NCI-H510A treated with DMSO at 0.1 percent for 48 hours (cell line): Measurements from ENCODE around the gene TMEM44.
"Not testable (repeated sequence)": the region's sequence is repeated elsewhere in the genome, so short reads cannot be mapped to it uniquely, and the experiment has no call there.

Experiments used
- DNase-seq: peaks from one replicate; lab custom pipeline; 2025; lab: John Stamatoyannopoulos, UW

TMEM44 gene

DNA sequence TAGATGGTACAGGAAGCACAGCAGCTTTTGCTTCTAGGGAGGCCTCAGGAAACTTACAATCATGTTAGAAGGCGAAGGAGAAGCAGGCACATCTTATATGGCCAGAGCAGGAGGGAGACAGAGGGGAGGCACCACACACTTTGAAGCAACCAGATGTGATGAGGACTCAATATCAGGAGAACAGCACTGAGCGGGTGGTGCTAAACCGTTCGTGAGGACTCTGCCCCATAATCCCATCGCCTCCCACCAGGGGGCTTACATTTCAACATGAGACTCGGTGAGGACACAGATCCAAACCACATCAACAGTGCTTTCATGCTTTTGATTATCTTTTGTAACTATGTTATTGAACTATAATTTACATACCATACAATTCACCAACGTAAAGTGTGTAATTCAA is 7.6 kb upstream of the TMEM44 start:
- DNase-seq = no peak

DNA sequence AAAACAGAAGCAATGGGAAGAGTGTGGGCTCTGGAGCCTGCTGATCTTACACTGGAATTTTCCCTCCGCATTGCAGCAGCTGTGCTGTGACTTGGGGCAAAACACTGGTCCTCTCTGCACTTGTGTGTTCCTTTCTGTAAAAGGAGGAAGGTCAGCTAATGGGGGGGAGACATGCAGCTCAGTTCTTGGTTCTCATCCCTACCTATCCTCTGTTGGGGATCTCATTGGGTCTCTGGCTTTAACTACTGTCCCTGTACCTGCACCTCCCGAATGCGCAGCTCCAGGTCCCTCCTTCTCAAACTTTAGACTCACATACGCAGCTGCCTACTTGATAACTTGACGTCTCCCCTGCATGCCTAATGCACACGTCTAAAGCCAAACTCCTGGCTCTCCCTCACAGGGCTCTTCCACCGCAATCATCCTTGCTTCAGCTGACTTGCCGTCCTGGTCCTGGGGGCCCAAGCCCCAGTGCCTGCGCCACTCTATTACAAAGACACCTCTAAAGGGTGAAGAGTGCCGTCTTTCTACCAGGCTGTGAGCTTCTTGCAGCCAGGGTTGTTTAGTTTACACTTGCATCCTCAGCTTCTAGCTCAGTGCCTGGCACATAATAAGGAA is 5.9 kb upstream of the TMEM44 start:
- DNase-seq = no peak

DNA sequence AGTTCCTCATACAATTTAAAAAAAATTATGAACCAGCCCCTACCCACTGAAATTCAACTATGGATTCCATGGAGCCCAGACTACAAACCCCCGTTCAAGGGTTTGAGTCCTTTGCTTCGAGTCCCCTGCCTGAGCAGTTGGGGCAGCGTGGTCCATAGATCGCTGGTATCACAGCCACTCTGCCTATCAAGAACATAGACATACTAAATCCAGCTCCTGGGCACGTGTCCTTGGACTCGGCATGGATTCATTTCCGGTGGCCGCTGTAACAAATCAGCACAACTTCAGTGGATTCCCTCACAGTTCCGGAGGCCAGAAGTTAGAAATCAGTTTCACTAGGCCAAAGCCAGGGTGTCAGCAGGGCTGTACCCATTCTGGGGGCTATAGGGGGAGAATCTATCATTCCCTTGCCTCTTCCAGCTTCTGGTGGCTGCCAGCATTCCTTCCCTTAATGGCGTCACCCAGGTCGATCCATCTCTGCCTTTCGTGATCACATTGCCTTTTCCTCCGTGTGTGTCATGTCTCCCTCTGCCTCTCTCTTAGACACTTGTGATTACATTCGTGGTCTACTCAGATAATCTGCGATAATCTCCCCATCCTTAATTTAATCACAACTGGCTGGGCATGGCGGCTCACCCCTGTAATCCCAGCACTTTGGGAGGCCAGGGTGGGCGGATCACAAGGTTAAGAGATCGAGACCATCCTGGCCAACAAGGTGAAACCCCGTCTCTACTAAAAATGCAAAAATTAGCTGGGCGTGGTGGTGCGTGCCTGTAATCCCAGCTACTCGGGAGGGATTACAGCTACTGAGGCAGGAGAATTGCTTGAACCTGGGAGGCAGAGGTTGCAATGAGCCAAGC is 4.6 kb upstream of the TMEM44 start:
- no peak for DNase-seq

GRCh38 chr3:194637066-194637465 is 3.8 kb upstream of the TMEM44 start:
- DNase-seq = no peak

DNA sequence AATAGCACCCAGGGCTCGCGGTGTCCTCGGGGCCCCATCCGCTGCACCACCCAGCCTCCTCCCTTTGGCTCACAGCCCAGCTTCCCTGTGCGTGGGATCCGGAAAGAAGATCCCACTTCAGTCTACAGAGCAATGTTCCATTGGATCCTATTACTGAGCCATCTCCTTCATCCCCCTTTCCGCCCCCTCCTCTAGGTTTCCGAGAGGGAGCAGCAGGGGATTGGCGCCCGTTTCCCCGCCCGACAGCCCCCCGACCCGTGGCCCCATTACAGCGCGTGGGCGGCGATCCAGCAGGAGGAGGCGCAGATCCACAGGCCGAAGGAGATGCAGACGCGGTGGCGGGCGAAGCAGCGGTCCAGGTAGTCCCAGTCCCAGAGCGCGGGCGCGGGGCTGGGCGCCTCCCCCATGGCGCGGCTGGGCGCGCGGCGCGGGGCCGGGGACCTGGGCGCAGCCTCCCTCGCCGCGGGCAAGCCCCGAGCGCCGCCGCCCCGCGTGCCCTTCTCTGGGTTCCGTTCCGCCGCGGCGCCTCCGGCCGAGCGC is 340 bp downstream of the TMEM44 start:
- DNase-seq = peak; percentile 24

DNA sequence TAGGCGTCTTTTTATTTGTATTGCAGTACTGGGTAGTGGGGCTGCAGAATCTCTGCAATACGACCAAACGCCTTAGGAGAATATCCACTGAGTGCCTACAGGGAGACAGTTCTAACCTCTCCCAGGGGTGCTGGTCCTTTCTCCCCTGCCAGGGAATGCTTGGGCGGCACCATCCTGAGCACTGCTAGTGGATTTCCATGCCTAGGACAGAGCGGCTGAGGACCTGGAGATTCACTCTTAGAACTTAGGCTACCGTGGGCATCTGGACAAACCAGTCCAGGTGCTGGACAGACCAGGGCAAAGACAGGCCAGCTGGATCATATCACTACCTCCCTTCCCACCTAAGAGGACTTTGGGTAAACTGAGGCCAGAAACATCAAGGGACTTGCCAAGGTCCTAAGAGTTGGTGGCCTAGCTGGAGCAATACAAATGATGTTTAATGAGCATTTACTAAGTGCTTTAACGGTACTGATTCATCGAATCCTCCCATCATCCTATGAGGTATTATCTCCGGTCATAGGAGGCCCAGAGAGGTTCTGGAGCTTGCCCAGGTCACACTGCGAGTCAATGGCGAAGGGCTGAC is 902 bp downstream of the TMEM44 start:
- DNase-seq = no peak

- DNase-seq = no peak
Observed at GRCh38 chr3:194631696-194632095, 1.5 kb downstream of the TMEM44 start.

- DNase-seq = not testable (repeated sequence)
Observed at GRCh38 chr3:194630681-194631080, 2.5 kb downstream of the TMEM44 start.

DNA sequence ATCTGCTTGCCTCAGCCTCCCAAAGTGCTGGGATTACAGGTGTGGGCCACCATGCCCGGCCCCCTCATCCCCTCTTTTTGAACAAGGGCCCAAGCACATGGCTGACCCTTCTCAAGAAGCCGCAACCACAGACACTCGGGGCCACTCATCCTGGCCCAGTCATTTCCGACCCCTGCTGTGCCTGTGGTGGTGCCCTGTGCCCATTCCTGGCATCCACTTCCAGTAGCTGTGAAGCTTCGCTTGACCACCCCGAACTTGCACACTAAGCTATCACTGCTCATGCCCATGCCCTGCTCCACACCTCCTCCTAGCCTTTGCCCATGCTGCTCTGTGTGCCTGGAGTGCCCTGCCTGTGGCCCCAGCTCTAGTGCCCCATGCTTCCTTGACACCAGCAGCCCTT is 8.3 kb downstream of the TMEM44 start:
- no peak for DNase-seq

DNA sequence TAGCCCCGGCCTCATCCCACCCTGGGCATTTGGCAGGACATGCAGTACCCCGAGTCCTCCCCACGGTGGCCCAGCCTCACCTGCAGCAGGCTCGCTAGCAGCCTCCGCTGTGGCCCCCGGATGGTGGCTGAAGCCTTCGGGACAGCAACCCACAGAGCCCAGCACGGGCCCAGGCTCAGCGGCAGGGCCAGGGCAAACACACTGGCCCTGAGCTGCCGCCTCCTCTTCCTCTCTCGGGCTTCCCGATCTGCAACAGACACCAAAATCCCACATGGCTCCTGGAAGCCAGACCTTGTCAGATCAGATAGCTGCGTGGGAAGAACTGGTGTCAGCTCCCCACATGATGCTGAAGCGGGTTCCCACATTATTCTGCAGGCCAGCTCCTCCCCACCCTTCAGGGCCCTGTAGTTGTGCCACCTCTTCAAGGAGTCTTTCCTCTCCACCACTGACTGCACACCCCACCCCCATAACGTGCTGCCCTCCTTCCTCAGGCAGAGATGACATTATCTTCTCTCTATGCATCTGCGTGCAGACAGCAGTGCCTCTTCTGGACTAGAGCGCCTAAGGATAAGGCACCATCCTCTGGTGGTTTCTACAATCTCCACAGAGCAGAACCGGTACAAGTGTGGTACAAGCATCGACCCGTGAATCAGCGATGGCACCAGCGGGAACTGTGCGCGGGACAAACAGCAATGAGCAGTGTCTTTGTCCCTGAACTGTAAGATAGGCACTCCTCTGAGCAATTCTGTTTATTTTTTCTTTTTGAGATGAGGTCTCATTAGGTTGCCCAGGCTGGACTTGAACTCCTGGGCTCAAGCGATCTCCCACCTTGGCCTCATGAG is 9.5 kb downstream of the TMEM44 start:
- no peak for DNase-seq

GRCh38 chr3:194622621-194623340 is 10.4 kb downstream of the TMEM44 start:
- DNase-seq = no peak

DNA sequence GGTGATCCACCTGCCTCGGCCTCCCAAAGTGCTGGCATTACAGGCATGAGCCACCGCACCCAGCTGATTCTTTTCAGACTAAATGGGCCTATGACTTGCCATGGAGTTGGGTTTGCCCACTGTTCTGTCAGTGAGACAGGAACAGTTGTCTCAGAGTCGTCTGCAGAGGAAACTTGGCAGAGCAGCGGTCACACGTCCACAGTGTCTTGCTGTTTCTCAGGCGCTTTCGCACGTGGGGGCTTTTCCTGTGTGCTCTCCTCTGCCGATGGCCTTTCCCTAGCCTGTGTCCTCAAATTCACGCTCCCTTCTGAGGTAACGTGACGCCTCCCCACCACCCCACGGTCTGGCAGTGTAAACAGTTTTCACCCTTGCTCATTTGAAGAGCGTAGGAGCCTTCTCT is 11.3 kb downstream of the TMEM44 start:
- no peak for DNase-seq

DNA sequence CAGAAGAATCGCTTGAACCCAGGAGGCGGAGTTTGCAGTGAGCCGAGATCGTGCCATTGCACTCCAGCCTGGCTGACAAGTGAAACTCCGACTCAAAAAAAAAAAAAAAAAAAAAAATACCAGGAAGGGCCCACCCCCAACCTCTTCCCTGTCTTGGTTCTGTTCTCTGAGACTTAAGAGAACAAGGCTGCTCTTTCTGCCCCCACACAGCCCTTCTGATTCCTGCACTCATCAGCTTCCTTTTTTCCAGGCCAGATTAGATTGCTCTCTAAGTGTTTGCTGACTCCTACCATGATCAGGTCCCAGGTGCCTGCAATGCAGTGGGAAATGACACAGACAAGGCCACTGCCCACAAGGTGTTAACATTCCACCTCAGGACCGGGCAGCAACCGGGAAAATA is 13.0 kb downstream of the TMEM44 start:
- DNase-seq = no peak

DNA sequence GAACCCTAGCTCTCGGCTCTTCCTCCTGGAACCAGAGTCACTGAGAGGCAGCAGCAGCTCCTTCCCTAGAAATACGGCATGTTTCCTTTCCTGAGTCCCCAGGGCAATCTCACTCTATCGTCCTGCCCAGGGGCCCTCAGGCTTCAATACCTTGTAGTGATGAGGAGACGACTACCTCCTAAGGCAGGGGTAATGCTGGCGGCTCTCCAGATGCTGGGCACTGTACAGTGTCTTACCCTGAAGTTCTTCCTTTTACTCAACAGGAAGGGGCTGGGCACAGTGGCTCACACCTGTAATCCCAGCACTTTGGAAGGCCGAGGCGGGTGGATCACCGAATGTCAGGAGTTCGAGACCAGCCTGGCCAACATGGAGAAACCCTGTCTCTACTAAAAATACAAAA is 13.5 kb downstream of the TMEM44 start:
- DNase-seq = no peak

GRCh38 chr3:194618858-194619608 is 14.2 kb downstream of the TMEM44 start:
- DNase-seq = no peak

DNA sequence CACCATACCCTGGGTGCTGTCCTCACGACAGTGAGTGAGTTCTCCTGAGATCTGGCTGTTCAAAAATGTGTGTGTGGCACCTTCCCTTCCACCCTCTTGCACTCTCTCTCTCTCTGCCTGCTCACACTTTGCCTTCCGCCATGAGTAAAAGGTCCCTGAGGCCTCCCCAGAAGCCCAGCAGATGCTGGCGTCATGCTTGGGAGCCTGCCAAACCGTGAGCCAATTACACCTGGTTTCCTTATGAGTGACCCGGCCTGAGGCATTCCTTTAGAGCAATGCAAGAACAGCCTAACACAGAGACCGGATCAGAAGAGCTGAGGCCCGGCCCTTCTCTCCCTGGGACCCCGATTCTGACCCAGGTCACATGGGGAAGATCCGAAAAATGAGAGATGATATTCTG is 15.4 kb downstream of the TMEM44 start:
- no peak for DNase-seq

DNA sequence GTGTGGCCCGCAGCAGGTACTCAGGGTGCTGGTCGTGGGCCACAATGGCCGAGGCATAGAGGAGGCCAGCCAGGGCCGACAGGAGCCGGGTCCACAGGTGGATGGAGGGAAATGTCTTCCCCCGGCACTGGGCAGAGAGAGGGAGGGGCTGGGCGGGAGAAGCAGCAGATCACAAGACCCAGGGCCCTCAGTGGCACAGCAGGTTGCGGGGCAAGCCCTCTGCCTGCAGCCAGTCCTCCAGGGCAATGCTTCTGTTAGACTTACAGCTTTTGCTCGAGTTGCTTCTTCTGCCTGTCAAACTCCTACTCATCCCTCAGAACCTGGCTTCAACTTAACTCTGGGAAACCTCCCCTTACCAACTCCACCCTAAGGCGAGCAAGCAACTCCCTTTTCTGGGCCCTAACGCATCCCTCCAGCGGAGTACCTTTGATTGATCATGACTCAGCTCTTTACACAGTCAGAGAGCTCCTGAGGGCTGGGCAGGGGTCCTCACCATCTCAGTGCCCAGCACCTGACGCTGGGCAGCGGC is 16.0 kb downstream of the TMEM44 start:
- no peak for DNase-seq

DNA sequence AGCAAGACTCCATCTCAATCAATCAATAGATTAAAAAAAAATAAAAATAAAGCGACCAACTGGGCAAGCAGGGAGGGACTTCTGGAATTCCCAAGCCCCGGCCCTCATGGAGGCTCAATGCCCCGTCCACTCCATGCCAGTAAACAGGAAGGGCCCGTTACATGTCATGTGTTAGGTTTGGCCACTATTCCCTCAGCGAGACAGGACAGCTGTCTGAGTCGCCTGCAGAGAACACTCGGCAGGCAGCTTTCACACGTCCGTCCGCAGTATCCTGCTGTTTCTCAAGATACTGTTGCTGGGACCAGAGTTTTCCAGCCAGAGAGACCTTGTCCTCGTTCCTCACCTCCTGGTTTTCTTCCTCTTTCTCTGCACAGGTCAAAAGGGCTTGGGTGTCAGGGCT is 18.0 kb downstream of the TMEM44 start:
- DNase-seq = no peak

GRCh38 chr3:194612221-194612620 is 21.0 kb downstream of the TMEM44 start:
- no peak for DNase-seq

DNA sequence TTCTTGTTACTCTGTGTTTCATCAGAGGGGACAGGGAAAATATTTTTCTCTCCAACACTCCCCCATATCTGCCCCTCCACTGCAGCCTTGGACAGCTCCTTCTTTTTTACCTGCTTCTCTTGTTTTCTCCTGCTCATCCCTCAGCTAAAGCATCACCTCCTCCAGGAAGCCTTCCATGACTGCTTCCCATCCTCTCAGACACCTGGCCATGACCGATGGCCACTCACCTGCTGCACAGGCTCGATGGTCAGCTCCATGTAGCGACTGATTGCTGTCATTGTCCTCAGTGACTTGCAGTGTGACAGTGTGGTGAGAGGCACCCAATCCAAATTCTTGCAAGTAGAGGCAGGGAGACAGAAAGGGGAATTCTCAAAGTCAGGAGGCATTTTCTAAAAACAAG is 22.5 kb downstream of the TMEM44 start:
- no peak for DNase-seq
